Choroid plexus epithelial cell (primary cell): Measurements from ENCODE around the gene LRRC3.
"Not testable (repeated sequence)": the region's sequence is repeated elsewhere in the genome, so short reads cannot be mapped to it uniquely, and the experiment has no call there.

Experiments used
- DNase-seq: peaks from one replicate; pipeline ENCODE4 v3.0.0-alpha.2; 2010; ENCODE audit warnings: low read depth
- H3K4me3 ChIP-seq: 2 replicates; pipeline ENCODE4 v1.5.1; 2011; ENCODE audit warnings: low read depth, mild to moderate bottlenecking, control low read depth, low read length, moderate library complexity
- CTCF ChIP-seq: conservative IDR thresholded peaks from 2 replicates; pipeline ENCODE4 v1.5.1; 2011; ENCODE audit warnings: low read depth, mild to moderate bottlenecking, control low read depth, inconsistent platforms, low read length, moderate library complexity

LRRC3 gene

GRCh38 chr21:44499631-44500030 is 44.3 kb downstream of the LRRC3 start:
- DNase-seq, result no peak
- H3K4me3 ChIP-seq, result no peak overlapping the region
- no peak for TF ChIP-seq CTCF

GRCh38 chr21:44500111-44500510 is 44.8 kb downstream of the LRRC3 start:
- no peak for TF ChIP-seq CTCF
- H3K4me3 ChIP-seq, result no peak overlapping the region
- no peak for DNase-seq

- H3K4me3 ChIP-seq, result no peak overlapping the region
- TF ChIP-seq CTCF, result no peak
- DNase-seq, result no peak
Observed at GRCh38 chr21:44502171-44502958, 47.1 kb downstream of the LRRC3 start.

GRCh38 chr21:44503006-44503889 is 47.9 kb downstream of the LRRC3 start:
- DNase-seq, result not testable (repeated sequence)

GRCh38 chr21:44503901-44504399 is 48.6 kb downstream of the LRRC3 start:
- no peak overlapping the region for H3K4me3 ChIP-seq
- no peak for TF ChIP-seq CTCF
- DNase-seq, result no peak

More at GRCh38 chr21:44503006-44503889, 47.9 kb downstream of the LRRC3 start:
- not testable (repeated sequence) for H3K4me3 ChIP-seq

GRCh38 chr21:44505673-44506278 is 50.5 kb downstream of the LRRC3 start:
- TF ChIP-seq CTCF, result no peak
- DNase-seq, result no peak
- H3K4me3 ChIP-seq, result no peak overlapping the region
